Activated T-cell treated with anti-CD3 and anti-CD28 coated beads for 4 hours (primary cell): ENCODE results near the gene GRIN2A.

Experiments used
- DNase-seq: peaks from one replicate; pipeline ENCODE4 v3.0.0-alpha.2; 2020

The GRIN2A gene

GRCh38 chr16:9736547-9736946 lies 445.7 kb downstream of the GRIN2A start:
- no peak for DNase-seq

- DNase-seq = no peak
These were observed 459.1 kb downstream of the GRIN2A start for GRCh38 chr16:9723136-9723535.

DNA sequence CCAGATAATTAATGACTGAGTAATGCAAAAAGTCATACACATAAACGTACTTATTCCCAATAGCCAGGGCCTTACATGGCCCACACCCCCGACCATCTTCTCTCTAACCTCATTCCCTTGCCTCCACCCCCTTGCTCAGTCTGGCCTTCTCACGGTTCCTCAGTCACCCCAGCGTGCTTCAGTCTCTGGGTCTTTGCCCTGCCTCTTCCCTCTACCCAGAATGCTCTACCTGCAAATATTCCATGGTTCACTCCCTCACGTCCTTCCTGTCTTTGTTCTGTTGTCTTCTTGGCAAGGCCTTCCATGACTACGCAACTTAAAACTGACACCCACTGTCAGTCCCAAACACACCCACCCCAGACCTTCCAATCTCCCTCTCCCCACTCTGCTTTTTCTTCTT lies 468.3 kb downstream of the GRIN2A start:
- DNase-seq = no peak

- no peak for DNase-seq
These were observed 469.1 kb downstream of the GRIN2A start for GRCh38 chr16:9713156-9713555.

DNA sequence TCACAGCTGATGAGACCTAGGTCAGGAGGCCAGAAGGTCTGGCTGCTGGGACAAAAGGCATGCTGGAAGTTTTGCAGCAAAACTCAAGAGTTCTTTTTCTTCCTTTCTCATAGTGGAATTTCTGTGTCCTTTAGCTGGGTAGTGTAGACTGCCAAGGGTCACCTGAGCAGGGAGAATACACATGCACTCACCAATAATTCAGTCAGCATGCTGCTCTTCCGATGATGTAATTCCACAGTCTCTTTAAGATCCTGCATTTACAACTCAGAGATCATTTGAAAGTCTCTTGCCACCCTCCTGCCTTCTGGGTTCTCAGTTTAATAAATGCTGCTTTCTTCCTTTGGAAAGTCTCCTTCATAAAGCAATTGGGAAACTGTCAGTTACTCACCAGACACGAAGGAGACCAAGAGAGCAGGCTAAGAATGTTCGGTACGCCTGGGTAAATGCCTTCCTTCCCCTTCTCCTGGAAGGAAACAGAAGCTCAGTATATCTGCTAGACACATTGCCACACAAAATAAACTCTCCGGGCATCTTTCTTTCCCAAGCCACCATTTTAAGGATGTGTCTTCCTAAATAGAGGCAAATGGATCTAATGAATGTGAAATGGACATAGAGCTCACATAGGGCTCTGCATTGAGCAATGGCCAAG lies 473.1 kb downstream of the GRIN2A start:
- DNase-seq = no peak

DNA sequence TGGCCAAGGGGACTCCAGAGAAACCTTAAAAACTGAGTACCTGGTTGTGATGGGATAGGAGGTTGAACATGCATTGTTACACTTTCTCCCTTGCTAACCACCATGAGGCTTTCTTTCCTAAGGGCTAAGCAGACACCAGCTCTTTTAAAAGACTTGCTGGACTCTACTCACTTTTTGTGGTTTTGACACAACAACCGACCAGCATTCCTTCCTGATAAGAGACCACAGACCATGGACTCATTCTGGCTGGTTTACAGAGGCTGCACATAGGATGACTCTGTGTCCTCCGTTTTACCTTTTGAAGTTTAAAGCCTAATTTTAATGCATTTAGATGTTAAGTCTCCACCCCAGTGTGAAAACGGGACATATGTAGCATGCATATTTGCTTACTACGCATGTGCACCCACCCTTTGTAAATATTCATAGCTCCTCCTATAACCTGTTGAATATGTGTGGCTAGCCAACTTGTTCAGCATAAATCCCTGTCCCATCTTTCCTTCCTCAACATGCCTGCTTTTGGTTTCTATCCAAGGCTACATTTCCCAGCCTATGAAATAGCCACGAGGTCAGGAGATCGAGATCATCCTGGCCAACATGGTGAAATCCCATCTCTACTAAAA lies 475.9 kb downstream of the GRIN2A start:
- no peak for DNase-seq

GRCh38 chr16:9703731-9704130 lies 478.5 kb downstream of the GRIN2A start:
- DNase-seq = no peak
